ENCODE results near the gene FPGT. TPM values are rescaled to one million over a fixed set of nuclear protein-coding genes. Genes with fewer than 3 reads are reported as not detected.
A peak's percentile ranks its signal among the peaks of the same experiment; 100 is the strongest.

The FPGT gene
- total and polyA plus RNA-seq, 9 of the 15 experiments (the other 6 are each of a cell fraction or from before 2014, with no cell fraction given): 11.6 to 24.3 (median 22.5) TPM

- TF ChIP-seq CEBPG (CRISPR knock-in tag; IDR thresholded peaks at IDR 0.05) (no peak), CEBPG (tag; conservative IDR thresholded peaks at IDR 0.05 in 1 of 2, IDR thresholded peaks at IDR 0.05 in 1 of 2) (peak in 1 of 2 experiments; percentile 38; a peak in 1 of 4 replicates), HMBOX1 (IDR thresholded peaks at IDR 0.05) (no peak), GABPB1 (CRISPR knock-in tag; IDR thresholded peaks at IDR 0.05) (no peak), SMARCB1 (IDR thresholded peaks at IDR 0.05; ENCODE audit: insufficient read length, low read depth) (no peak), SIN3A (IDR thresholded peaks at IDR 0.05; ENCODE audit: borderline replicate concordance in 2 of 2, control insufficient read depth in 1 of 2, low read depth in 2 of 2, low read length in 2 of 2) (no peak), RBM14 (IDR thresholded peaks at IDR 0.05; ENCODE audit: borderline replicate concordance, insufficient read depth, low read depth, low read length) (no peak), EWSR1 (IDR thresholded peaks at IDR 0.05; ENCODE audit: borderline replicate concordance, low read depth, partially characterized antibody) (no peak), TCF7 (IDR thresholded peaks at IDR 0.05; ENCODE audit: borderline replicate concordance) (no peak), ZNF592 (IDR thresholded peaks at IDR 0.05) (no peak), TSC22D4 (tag; IDR thresholded peaks at IDR 0.05) (no peak), NR2C2 (CRISPR knock-in tag; IDR thresholded peaks at IDR 0.05) (no peak), NR2C2 (tag; IDR thresholded peaks at IDR 0.05) (no peak), ZNF3 (CRISPR knock-in tag; IDR thresholded peaks at IDR 0.05) (no peak), ZNF347 (CRISPR knock-in tag; IDR thresholded peaks at IDR 0.05; ENCODE audit: low read depth) (no peak), FOXJ2 (tag; IDR thresholded peaks at IDR 0.05) (0 out of 2 replicates have a peak, but pooled peaks have one; percentile 36), MNT (conservative IDR thresholded peaks at IDR 0.05) (peak; percentile 10 to 60; a peak in 2 of 4 replicates), RFX7 (CRISPR knock-in tag; IDR thresholded peaks at IDR 0.05) (no peak), ELF2 (CRISPR knock-in tag; IDR thresholded peaks at IDR 0.05) (no peak), ETS2 (tag; IDR thresholded peaks at IDR 0.05; ENCODE audit: borderline replicate concordance, poor library complexity, severe bottlenecking) (no peak), BHLHE40 (IDR thresholded peaks at IDR 0.05; ENCODE audit: low read length) (peak; percentile 35; the same call in 1 of the 2 replicates), RBFOX2 (IDR thresholded peaks at IDR 0.05; ENCODE audit: low read depth, low read length) (0 out of 2 replicates have a peak, but pooled peaks have one; percentile 39), POLR2AphosphoS5 (IDR thresholded peaks at IDR 0.05; ENCODE audit: control insufficient read depth, insufficient read depth, low read depth, low read length) (no peak)
Observed at GRCh38 chr1:74199504-74199903, 1.5 kb downstream of the FPGT start (continued).

Measured in K562 (cell line).